ENCODE results near the gene NFATC2IP.
"Not testable (repeated sequence)": the region's sequence is repeated elsewhere in the genome, so short reads cannot be mapped to it uniquely, and the experiment has no call there.

NFATC2IP gene

GRCh38 chr16:29000019-29000418, 49.3 kb downstream of the NFATC2IP start:
- DNase-seq = no peak

- not testable (repeated sequence) for DNase-seq
Observed at GRCh38 chr16:29004496-29005139, 53.9 kb downstream of the NFATC2IP start.

- DNase-seq = no peak
Observed at GRCh38 chr16:29007730-29008593, 57.2 kb downstream of the NFATC2IP start.

- no peak for DNase-seq
Observed at GRCh38 chr16:29009050-29009837, 58.5 kb downstream of the NFATC2IP start.

GRCh38 chr16:29009838-29010166, 59.1 kb downstream of the NFATC2IP start:
- no peak for DNase-seq

- DNase-seq = no peak
Observed at GRCh38 chr16:29011112-29011511, 60.4 kb downstream of the NFATC2IP start.

GRCh38 chr16:29011851-29012250, 61.1 kb downstream of the NFATC2IP start:
- no peak for DNase-seq

- no peak for DNase-seq
Observed at GRCh38 chr16:29012913-29013553, 62.3 kb downstream of the NFATC2IP start.

GRCh38 chr16:29014561-29015069, 63.9 kb downstream of the NFATC2IP start:
- DNase-seq = no peak

All from AML-193 (cell line).